ENCODE data around the gene ABCC1. TPM values are rescaled to one million over a fixed set of nuclear protein-coding genes. Genes with fewer than 3 reads are reported as not detected.

Gene ABCC1
- total and polyA plus RNA-seq, 12 donors: 12.4 to 38.8 (median 28.0) TPM

DNA sequence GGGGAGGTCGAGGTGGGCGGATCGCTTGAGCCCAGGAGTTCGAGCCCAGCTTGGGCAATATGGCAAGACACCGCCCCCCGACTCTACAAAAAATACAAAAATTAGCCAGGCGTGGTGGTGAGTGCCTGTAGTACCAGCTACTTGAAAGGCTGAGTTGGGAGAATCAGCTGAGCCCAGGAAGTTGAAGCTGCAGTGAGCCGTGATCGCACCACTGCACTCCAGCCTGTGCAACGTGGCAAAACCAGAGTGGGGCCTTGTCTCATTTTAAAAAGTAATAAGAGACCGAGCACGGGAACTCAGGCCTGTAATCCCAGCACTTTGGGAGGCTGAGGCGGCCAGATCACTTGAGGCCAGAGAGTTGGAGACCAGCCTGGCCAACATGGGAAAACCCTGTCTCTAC is 24.4 kb upstream of the ABCC1 start:
- 91 to 96% (median 93%) methylated on average over 12 to 13 of the region's 13 CpGs for WGBS, 4 donors
- intact Hi-C loops (cut with DNase I): no loop called here
- H3K4me1 ChIP-seq (replicated peaks in 1 of 2): no peaks in the 10 kb centered on the region
- H3K9me3 ChIP-seq (replicated peaks in 1 of 3): no peaks in the 10 kb centered on the region
- no peaks in the 10 kb centered on the region for H3K27me3 ChIP-seq
- TF ChIP-seq POLR2A (IDR thresholded peaks at IDR 0.05): no peak
- TF ChIP-seq, protein P1, sequence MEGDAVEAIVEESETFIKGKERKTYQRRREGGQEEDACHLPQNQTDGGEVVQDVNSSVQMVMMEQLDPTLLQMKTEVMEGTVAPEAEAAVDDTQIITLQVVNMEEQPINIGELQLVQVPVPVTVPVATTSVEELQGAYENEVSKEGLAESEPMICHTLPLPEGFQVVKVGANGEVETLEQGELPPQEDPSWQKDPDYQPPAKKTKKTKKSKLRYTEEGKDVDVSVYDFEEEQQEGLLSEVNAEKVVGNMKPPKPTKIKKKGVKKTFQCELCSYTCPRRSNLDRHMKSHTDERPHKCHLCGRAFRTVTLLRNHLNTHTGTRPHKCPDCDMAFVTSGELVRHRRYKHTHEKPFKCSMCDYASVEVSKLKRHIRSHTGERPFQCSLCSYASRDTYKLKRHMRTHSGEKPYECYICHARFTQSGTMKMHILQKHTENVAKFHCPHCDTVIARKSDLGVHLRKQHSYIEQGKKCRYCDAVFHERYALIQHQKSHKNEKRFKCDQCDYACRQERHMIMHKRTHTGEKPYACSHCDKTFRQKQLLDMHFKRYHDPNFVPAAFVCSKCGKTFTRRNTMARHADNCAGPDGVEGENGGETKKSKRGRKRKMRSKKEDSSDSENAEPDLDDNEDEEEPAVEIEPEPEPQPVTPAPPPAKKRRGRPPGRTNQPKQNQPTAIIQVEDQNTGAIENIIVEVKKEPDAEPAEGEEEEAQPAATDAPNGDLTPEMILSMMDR (IDR thresholded peaks at IDR 0.05): no peak
- DNase-seq: no peak
- H3K36me3 ChIP-seq (replicated peaks in 1 of 2): no peaks in the 10 kb centered on the region
- no peak overlapping the region for H3K4me3 ChIP-seq
- no peak overlapping the region for H3K27ac ChIP-seq

DNA sequence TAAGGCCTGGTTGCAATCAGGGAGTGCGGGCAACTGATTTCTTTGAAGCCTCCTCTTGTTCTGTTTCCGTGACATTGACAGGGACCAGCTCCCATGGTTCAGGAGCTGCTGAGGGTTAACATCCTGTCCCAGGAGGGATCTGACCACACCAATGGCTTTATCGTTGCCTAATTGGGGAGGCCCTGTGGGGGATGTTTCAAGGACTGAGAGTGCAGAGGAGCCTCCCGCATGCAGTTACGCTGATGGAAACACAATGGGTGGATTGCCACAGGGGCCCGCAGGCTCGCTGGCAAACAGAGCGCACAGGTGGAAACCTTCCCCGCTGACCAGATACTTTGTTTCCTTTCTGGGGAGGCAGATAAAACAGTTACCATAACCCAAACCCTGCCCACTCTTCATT is 23.8 kb upstream of the ABCC1 start:
- TF ChIP-seq, protein P1 (IDR thresholded peaks at IDR 0.05): no peak
- no peak for TF ChIP-seq POLR2A (IDR thresholded peaks at IDR 0.05)
- H3K27ac ChIP-seq: no peak overlapping the region
- H3K27me3 ChIP-seq: no peaks in the 10 kb centered on the region
- intact Hi-C loops (cut with DNase I): no loop called here
- no peaks in the 10 kb centered on the region for H3K4me1 ChIP-seq (replicated peaks in 1 of 2)
- H3K36me3 ChIP-seq (replicated peaks in 1 of 2): no peaks in the 10 kb centered on the region
- H3K4me3 ChIP-seq: no peak overlapping the region
- WGBS, 4 donors: 77 to 91% (median 89%) methylated on average over 4 to 9 of the region's 9 CpGs
- H3K9me3 ChIP-seq (replicated peaks in 1 of 3): no peaks in the 10 kb centered on the region
- no peak for DNase-seq

DNA sequence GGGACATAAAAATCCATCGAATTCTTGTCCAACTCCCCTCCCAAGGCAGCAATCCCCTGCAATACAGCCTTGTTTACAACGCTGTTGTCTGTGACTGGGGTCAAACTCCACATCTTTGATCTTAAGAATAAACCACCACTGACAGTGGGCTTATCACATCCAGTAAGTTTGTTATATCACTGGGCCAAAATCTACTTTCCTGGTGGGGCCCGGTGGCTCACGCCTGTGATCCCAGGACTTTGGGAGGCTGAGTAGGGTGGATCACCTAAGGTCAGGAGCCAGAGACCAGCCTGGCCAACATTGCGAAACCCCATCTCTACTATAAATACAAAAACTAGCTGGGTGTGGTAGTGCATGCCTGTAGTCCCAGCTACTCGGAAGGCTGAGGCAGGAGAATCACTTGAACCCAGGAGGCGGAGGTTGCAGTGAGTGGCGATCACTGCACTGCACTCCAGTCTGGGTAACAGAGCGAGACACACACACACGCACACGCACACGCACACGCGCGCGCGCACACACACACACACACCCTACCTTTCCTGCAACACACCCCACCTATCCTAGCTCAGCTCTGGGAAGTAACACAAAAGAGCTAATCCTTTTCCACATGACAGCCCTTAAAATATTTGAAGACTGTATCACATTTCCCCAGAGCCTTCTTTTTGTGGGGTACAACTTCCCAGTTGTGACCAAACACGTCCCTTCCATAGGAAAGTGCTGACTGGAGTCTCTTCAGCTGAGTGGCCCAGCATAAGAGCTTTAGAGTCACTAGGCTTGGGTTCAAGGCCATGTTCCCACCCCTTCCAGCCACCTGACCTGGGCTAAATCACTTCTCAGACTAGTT is 20.9 kb upstream of the ABCC1 start:
- no peaks in the 10 kb centered on the region for H3K27me3 ChIP-seq
- H3K4me1 ChIP-seq (replicated peaks in 1 of 2): no peaks in the 10 kb centered on the region
- H3K9me3 ChIP-seq (replicated peaks in 1 of 3): no peaks in the 10 kb centered on the region
- intact Hi-C loops (cut with DNase I): no loop called here
- H3K27ac ChIP-seq: no peak overlapping the region
- no peak overlapping the region for H3K4me3 ChIP-seq
- DNase-seq: no peak
- WGBS, 4 donors: 90 to 96% (median 95%) methylated on average over 18 of the region's 18 CpGs
- TF ChIP-seq, protein P1 (IDR thresholded peaks at IDR 0.05): no peak
- no peak for TF ChIP-seq POLR2A (IDR thresholded peaks at IDR 0.05)
- H3K36me3 ChIP-seq (replicated peaks in 1 of 2): no peaks in the 10 kb centered on the region

DNA sequence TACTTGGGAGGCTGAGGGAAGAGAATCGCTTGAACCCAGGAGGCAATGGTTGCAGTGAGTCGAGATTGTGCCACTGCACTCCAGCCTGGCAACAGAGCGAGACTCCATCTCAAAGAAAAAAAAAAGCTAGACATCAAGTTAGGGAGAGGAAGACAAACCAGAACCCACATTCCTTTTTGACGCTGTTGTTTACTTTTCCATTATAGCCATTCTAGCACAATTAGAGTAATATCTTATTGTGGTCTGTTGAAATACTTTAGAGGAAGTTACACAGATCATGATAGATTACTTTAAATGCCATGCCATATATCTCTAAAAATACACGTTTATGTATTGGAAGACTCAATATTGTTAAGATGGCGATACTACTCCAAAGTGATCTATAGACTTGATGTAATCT is 16.5 kb upstream of the ABCC1 start:
- Histone ChIP-seq H3K9me3 (replicated peaks in 1 of 3) (peaks cover 0 to 6% (median 0%) of the 10 kb centered on the region in 3 donors), H3K4me3 (no peak overlapping the region), H3K27ac (no peak overlapping the region), H3K36me3 (replicated peaks in 1 of 2) (no peaks in the 10 kb centered on the region), H3K4me1 (replicated peaks in 1 of 2) (no peaks in the 10 kb centered on the region), H3K27me3 (no peaks in the 10 kb centered on the region)
- no peak for DNase-seq
- no peak for TF ChIP-seq POLR2A (IDR thresholded peaks at IDR 0.05)
- TF ChIP-seq, protein P1 (IDR thresholded peaks at IDR 0.05): no peak
- WGBS, 4 donors: 79 to 83% (median 82%) methylated on average over 6 of the region's 6 CpGs
- intact Hi-C loops (cut with DNase I): no loop called here

Measured in adrenal gland (tissue), 12 donors.